HG02884 (cell line): ENCODE measurements around the gene ZNF367.
"Not testable (repeated sequence)": the region's sequence is repeated elsewhere in the genome, so short reads cannot be mapped to it uniquely, and the experiment has no call there.

Experiments used
- ATAC-seq: cut with Tn5 transposase; IDR thresholded peaks from one replicate; pipeline ENCODE4 v1.9.1; 2021; ENCODE audit warnings: mild to moderate bottlenecking, moderate library complexity; ENCODE audit not compliant: unreplicated experiment

Gene ZNF367

GRCh38 chr9:96400132-96400910 lies 17.8 kb downstream of the ZNF367 start:
- no peak for ATAC-seq

- no peak for ATAC-seq
These were observed 18.9 kb downstream of the ZNF367 start for GRCh38 chr9:96399325-96399633.

GRCh38 chr9:96398582-96399324 lies 19.4 kb downstream of the ZNF367 start:
- no peak for ATAC-seq

GRCh38 chr9:96395964-96396363 lies 22.2 kb downstream of the ZNF367 start:
- ATAC-seq, result no peak

- ATAC-seq, result no peak
These were observed 23.2 kb downstream of the ZNF367 start for GRCh38 chr9:96394832-96395496.

GRCh38 chr9:96392263-96392662 lies 25.9 kb downstream of the ZNF367 start:
- ATAC-seq, result no peak

- ATAC-seq, result no peak
These were observed 27.0 kb downstream of the ZNF367 start for GRCh38 chr9:96391021-96391765.

GRCh38 chr9:96388144-96388543 lies 30.0 kb downstream of the ZNF367 start:
- no peak for ATAC-seq

- no peak for ATAC-seq
These were observed 32.0 kb downstream of the ZNF367 start for GRCh38 chr9:96386157-96386556.

- ATAC-seq, result no peak
These were observed 34.8 kb downstream of the ZNF367 start, which contains the start of gene SLC35D2 for GRCh38 chr9:96383165-96383942. SLC35D2 (minus strand) TSS chr9:96383711; CDS start chr9:96383634, 77 bp downstream.

- ATAC-seq, result no peak
These were observed 35.4 kb downstream of the ZNF367 start for GRCh38 chr9:96382839-96383164.

- no peak for ATAC-seq
These were observed 36.0 kb downstream of the ZNF367 start for GRCh38 chr9:96382175-96382574.

GRCh38 chr9:96381696-96382095 lies 36.5 kb downstream of the ZNF367 start:
- ATAC-seq, result no peak

GRCh38 chr9:96381125-96381524 lies 37.0 kb downstream of the ZNF367 start:
- no peak for ATAC-seq

- ATAC-seq, result no peak
These were observed 38.7 kb downstream of the ZNF367 start for GRCh38 chr9:96379461-96379860.

GRCh38 chr9:96378187-96378586 lies 40.0 kb downstream of the ZNF367 start:
- no peak for ATAC-seq

GRCh38 chr9:96376891-96377874 lies 41.0 kb downstream of the ZNF367 start:
- no peak for ATAC-seq

- ATAC-seq, result not testable (repeated sequence)
These were observed 42.7 kb downstream of the ZNF367 start for GRCh38 chr9:96375507-96375906.

GRCh38 chr9:96367943-96368342 lies 50.2 kb downstream of the ZNF367 start:
- no peak for ATAC-seq
